H1 (cell line): ENCODE data around the gene CAMKMT. TPM values are rescaled to one million over a fixed set of nuclear protein-coding genes. Genes with fewer than 3 reads are reported as not detected.

Experiments
- ASH2L ChIP-seq: fragments of 200-600, 300-600 bp; sonication (generic); IDR thresholded peaks from one replicate; pipeline ENCODE4 v1.7.1; 2017; ENCODE audit warnings: low read length
- NANOG ChIP-seq: IDR thresholded peaks from 2 replicates; pipeline ENCODE4 v1.6.1; 2011; ENCODE audit warnings: low read length, low read depth, mild to moderate bottlenecking, inconsistent platforms; ENCODE audit not compliant: insufficient read depth, poor library complexity, severe bottlenecking
- polyA plus RNA-seq, 7 experiments: library from polyadenylated mRNA; depleted of rRNA in 3 of 7; stranded (reverse) in 5 of 7; unstranded in 2 of 7; fragments of >200 nt in 5 of 7; fragments of 200-250 nt in 2 of 7; gene quantifications; 1 replicate in 5 of 7; 2 replicates in 1 of 7; 4 replicates in 1 of 7; pipeline versions ENCODE4 v1.2.1 to v1.2.3, GENCODE V29; 2011 to 2013; ENCODE audit warnings: missing spikeins in 2 of 7, mixed read lengths in 2 of 7
- total RNA-seq: library from RNA; stranded (reverse); fragmentation: NEBNext Ultra II Directional; extraction: Animal tissue kit (Norgen Biotek cat#: 25700); gene quantifications from 2 replicates; pipeline ENCODE4 v1.2.1, GENCODE V29; 2021

The CAMKMT gene
- total and polyA plus RNA-seq, 2 of the 8 experiments (the other 6 are each of a cell fraction or from before 2014, with no cell fraction given) = 14.7 to 22.4 TPM

- TF ChIP-seq NANOG = no peak
- no peak for TF ChIP-seq ASH2L
- TF ChIP-seq, all 59 proteins: peak for 0
Measured at GRCh38 chr2:44531289-44531688, 169.5 kb downstream of the CAMKMT start (continued).
